HG03108 (cell line): ENCODE data around the gene LAMB4.
"Not testable (repeated sequence)": the region's sequence is repeated elsewhere in the genome, so short reads cannot be mapped to it uniquely, and the experiment has no call there.

Experiments
- ATAC-seq: cut with Tn5 transposase; IDR thresholded peaks from one replicate; pipeline ENCODE4 v1.9.1; 2021; ENCODE audit warnings: moderate library complexity; ENCODE audit not compliant: unreplicated experiment

The LAMB4 gene

DNA sequence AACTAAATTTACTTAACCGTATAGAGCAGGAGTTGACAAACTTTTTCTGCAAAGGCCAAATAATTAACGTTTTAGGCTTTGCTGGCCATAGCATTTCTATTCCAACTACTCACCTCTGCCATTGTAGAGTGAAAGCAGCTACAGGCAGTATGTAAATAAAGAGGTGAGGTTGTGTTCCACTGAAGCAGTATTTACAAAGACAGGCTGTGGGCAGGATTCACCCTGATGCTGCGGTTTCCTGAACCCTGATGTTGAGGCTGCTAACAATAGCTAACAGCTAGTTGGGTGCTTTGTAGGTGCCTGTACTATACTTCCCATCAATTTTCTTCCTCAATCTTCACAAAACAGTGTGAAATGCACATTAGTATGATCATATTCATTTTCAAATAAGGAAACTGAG, 80.2 kb downstream of the LAMB4 start:
- ATAC-seq = peak; percentile 84

GRCh38 chr7:108048422-108048821, 81.7 kb downstream of the LAMB4 start:
- ATAC-seq = no peak

DNA sequence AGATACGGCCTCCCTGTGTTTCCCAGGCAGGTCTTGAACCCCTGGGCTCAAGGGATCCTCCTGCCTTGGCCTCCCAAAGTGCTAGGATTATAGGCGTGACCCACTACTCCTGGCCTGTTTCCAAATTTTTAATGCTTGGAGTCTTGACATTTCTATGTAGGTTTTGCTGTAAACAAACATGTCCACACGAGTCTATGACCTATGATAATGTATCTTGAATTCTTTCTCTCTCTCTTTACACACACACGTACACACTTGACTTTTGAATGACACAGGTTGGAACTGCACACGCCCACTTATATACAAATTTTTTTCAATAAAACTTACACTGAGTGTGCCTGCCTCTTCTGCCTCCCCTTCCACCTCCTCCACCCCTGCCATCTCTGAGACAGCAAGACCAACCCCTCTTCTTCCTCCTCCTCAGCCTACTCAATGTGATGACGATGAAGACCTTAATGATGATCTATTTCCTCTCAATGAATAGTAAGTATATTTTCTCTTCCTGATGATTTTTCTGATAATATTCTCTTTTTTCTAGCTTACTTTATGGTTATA, 83.1 kb downstream of the LAMB4 start:
- no peak for ATAC-seq

DNA sequence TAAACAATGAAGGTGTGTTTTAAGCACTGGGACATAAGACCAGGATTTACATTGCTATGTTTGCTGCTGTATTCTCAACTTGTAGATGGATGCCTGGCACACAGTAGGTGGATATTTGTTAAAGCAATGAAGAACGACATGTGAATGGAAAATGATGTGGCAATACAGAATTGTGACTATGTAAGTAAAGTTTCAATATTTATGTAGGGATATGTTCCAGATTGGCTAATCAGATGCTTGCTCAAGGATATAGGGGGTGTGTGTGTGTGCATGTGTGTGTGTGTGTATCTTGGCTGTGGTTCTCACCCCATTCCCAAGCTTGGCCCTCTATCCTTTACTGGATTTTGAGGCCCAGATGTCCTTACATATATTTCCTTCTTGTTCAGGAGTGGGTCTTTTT, 84.5 kb downstream of the LAMB4 start:
- ATAC-seq = no peak

DNA sequence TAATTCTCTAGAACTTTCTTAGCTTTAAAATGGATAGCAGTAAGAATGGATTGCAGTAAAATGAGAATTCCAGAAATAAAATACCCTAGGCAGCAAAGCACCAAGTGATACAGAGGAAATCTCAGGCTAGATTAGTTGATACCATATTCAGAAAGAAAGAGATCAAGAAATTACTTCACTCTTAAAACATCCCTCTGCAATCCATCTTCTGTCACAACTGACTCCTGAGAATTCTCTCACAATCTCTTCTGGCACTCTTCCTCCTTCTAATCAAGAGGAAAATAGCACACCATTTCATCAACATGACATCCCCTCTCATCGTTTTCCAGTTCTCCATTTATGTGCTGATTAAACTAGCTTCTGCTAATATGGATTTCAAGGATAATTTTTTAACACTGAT, 85.0 kb downstream of the LAMB4 start:
- no peak for ATAC-seq

GRCh38 chr7:108044345-108044744, 85.8 kb downstream of the LAMB4 start:
- ATAC-seq = no peak

- no peak for ATAC-seq
Observed at GRCh38 chr7:108038986-108039385, 91.2 kb downstream of the LAMB4 start.

DNA sequence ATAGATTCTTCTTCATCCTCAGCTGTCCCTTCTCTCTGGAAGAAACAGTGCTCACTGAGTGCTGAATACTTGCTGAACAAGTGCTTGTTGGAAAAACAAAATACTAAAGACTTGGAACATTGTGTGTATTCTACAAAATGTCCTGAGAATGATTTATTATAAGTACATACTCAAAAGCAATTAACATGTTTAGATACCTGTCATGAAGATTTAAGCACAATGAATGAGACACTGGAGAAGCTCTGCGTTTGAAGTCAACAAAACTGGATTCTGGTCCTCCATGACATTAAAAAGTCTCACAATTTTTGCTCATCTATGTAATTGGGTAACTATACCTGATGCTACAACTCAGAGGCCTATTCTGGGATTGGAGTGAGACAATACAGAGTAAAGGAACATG, 92.4 kb downstream of the LAMB4 start:
- ATAC-seq = no peak

- ATAC-seq = no peak
Observed at GRCh38 chr7:108037140-108037539, 93.0 kb downstream of the LAMB4 start.

DNA sequence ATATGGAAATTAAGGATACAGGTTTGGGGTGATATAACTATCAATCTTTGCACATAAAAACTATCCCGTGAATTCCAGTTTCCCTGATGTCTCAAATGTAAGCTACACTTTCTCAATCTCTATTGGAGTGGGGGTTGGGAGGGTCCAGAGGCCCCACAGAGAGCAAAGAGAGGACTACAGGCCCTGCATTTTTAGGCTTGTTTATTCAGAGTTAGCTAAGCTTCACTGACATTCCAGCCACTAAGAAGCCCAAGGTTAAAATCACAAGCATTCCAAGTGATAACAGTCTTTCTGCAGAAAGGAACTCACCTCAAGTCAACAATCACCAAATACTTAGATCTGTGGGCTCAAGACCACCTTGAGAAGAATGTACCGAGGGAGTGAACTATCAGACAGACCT, 95.6 kb downstream of the LAMB4 start:
- no peak for ATAC-seq

DNA sequence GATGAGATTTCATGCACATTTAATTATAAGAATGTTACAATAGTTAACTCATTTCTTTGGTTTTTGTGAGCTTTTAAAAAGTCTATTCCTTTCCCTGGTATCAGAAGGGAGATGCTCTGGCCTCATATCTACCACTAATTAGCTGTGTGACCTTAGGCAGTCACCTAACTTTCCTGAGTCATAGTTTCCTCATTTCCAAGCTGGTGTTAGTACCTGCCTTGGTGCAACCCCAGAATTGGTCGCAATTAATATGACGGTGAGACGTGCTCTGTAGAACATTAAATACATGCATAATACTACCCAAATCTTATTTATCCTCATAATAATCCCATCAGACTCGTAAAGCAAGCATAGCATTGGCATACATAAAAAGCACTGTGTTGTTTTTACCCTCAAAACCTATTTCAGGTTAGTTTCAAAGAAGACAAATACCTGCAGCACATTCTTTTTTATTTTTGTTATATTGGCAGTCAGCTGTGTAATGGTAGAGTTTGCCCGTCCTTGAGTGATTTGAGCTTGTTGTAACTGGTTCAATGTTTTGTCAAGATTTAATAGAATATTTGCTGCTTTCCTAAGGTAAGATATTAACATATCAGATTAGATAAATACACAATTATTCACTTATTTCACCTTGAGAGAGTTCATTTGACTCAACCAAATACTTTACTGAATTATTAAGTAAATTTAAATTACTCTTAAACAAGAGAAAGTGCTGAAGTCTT, 96.2 kb downstream of the LAMB4 start:
- ATAC-seq = no peak

DNA sequence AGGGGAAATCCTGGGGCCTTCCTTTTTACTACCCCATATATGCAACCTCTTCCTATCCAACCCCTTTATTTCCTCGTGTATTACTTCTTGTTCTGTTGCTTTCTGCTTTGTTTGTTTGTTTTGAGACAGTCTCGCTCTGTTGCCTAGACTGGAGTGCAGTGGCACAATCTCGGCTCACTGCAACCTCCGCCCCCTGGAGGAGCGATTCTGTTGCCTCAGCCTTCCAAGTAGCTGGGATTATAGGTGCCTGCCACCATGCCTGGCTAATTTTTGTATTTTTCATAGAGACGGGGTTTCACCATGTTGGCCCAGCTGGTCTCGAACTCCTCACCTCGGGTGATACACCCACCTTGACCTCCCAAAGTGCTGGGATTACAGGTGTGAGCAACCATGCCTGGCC, 96.9 kb downstream of the LAMB4 start:
- ATAC-seq = not testable (repeated sequence)

GRCh38 chr7:108030516-108030915, 99.6 kb downstream of the LAMB4 start:
- ATAC-seq = no peak

DNA sequence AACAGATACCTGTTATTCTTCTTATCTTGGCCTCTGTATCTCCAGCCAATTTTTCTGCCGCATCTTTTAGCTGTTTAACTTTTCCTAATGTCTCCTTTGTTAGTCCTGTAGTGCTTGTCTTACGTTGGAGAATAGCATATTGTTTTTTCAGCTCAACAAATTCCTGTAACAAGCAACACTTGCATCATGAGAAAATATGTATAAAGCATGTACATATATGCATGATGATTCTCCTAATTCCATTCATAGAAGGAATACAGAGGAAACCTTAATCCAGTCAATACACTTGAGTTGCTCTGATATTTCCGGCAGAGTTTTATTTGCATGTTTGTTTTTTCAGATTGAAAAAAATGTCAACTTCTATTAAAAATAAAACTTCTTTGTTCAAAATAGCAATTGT, 101.1 kb downstream of the LAMB4 start:
- no peak for ATAC-seq

DNA sequence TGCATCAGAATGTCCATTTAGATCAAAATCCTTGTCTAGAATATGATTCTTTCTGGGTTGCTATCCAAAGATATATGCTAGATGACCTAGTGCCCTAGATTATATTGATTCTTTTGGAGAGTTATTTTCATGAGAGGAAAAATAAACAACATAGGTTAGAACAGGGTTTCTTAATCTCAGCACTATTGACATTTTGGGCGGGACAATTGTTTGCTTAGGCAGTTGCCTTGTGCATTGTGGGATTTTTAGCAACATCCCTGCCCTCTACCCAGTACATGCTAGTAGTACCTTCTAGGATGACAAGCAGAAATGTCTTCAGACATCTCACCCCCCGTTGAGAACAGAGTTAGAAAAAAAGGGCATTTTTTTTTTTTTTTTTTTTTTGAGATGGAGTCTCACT, 102.0 kb downstream of the LAMB4 start:
- no peak for ATAC-seq

DNA sequence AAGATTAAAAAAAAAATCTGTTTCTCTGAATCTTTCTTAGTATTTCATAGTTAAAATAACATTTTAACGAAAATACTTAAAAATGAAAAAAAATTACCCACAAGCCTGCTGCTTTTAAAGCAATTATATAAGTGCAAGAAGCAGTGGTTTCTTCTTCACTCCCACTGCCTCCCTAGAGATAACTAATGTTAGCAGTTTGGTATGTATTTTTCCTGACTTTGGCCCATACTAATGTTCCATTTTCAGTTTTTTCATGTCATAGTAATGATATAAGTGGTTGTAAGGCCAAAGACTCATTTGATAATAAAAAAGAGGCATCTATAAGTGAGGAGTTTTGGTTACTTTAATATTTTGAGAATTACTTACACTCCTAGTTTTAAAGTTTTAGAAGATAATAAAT, 102.9 kb downstream of the LAMB4 start:
- ATAC-seq = no peak

- no peak for ATAC-seq
Observed at GRCh38 chr7:108026647-108027046, 103.5 kb downstream of the LAMB4 start.

GRCh38 chr7:108026116-108026515, 104.0 kb downstream of the LAMB4 start:
- ATAC-seq = no peak

- ATAC-seq = no peak
Observed at GRCh38 chr7:108024538-108024937, 105.6 kb downstream of the LAMB4 start.

DNA sequence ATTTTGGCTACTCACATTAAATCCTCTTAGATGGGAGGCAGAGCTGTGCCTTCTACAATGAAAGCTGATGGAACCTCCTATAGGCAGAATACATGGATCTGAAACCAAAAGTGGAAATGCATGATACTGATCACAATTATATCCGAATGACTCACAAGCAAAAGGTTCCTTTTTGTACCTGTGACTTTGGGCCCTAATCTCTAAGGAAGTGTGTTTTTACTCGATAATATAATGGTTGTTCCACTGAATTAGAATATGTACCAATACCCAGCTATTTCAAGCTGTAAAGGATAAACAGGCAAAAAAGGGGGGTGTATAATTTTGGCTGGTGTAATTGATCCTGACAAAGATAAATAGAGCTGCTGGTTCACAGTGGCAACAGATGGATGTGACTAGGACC, 109.6 kb downstream of the LAMB4 start:
- no peak for ATAC-seq

DNA sequence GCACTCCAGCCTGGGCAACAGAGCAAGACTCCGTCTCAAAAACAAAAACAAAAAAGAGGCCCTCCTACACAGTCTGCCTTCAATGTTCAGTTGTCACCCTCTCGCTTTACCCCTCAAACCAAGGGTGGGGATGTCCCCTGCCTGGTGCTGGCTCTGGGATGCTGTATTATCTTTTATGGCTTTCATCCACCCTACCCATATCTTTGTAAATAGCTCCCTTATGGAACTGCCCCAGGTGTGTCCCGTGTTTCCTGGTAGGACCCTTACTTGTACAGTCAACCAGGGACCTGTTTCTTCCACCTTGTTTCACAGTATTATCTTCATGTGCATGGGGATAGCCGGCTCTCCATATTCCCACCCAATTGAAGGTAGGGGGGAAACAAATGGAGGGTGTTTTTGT, 111.5 kb downstream of the LAMB4 start:
- ATAC-seq = no peak

DNA sequence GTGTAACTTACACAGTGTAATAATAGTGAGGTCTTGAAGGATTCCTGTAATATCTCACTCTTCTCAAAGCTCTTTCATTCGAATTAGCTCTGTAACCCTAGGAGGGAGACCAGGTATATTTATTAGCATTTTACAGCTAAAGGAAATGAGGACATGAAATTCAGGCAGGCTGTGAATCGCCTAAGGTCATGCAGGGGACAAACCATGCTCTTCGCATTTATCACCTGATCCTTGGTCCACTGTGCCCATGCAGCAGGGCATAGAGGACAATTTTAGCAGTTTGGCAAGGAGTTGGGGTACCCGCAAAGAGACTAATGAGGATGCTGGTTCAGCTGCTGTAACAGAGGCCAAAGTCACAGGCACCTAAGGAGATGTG, 112.4 kb downstream of the LAMB4 start:
- ATAC-seq = no peak
